ENCODE results near the gene ABCA5.

GRCh38 chr17:69231521-69231920 lies 95.4 kb downstream of the ABCA5 start:
- no peak for TF ChIP-seq POLR2A (IDR thresholded peaks at IDR 0.05; ENCODE audit: extremely low read depth, insufficient read length)
- no peak for TF ChIP-seq MYC (IDR thresholded peaks at IDR 0.05; ENCODE audit: low read depth, low read length)
- TF ChIP-seq, protein P1, sequence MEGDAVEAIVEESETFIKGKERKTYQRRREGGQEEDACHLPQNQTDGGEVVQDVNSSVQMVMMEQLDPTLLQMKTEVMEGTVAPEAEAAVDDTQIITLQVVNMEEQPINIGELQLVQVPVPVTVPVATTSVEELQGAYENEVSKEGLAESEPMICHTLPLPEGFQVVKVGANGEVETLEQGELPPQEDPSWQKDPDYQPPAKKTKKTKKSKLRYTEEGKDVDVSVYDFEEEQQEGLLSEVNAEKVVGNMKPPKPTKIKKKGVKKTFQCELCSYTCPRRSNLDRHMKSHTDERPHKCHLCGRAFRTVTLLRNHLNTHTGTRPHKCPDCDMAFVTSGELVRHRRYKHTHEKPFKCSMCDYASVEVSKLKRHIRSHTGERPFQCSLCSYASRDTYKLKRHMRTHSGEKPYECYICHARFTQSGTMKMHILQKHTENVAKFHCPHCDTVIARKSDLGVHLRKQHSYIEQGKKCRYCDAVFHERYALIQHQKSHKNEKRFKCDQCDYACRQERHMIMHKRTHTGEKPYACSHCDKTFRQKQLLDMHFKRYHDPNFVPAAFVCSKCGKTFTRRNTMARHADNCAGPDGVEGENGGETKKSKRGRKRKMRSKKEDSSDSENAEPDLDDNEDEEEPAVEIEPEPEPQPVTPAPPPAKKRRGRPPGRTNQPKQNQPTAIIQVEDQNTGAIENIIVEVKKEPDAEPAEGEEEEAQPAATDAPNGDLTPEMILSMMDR (IDR thresholded peaks at IDR 0.05; ENCODE audit: low read depth, low read length) = no peak
